HCT116 (cell line): ENCODE data around the gene TMEM184B.
"Not testable (repeated sequence)": the region's sequence is repeated elsewhere in the genome, so short reads cannot be mapped to it uniquely, and the experiment has no call there.

Experiments
- POLR2A ChIP-seq: IDR thresholded peaks from 2 replicates; pipeline ENCODE4 v1.7.0; 2011; ENCODE audit warnings: borderline replicate concordance; ENCODE audit not compliant: insufficient read depth, insufficient read length; ENCODE audit errors: extremely low read depth
- TF ChIP-seq, protein P1 (sequence below): IDR thresholded peaks from 2 replicates; pipeline ENCODE4 v1.6.1; 2012; ENCODE audit warnings: low read depth

DNA sequence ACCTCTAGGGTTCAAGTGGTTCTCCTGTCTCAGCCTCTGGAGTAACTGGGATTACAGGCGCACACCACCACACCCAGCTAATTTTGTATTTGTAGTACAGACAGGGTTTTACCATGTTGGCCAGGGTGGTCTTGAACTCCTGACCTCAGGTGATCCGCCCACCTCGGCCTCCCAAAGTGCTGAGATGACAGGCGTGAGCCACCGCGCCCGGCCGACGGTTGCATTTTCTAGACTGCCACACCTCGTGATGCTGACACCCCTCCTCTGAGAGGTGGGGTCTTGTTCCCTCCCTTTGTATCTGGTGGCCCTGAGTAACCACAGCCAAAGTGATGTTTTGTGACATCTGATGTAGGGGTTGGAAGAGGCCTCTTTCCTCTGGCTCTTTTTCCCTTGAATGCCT lies 39.0 kb downstream of the TMEM184B start:
- TF ChIP-seq, protein P1, sequence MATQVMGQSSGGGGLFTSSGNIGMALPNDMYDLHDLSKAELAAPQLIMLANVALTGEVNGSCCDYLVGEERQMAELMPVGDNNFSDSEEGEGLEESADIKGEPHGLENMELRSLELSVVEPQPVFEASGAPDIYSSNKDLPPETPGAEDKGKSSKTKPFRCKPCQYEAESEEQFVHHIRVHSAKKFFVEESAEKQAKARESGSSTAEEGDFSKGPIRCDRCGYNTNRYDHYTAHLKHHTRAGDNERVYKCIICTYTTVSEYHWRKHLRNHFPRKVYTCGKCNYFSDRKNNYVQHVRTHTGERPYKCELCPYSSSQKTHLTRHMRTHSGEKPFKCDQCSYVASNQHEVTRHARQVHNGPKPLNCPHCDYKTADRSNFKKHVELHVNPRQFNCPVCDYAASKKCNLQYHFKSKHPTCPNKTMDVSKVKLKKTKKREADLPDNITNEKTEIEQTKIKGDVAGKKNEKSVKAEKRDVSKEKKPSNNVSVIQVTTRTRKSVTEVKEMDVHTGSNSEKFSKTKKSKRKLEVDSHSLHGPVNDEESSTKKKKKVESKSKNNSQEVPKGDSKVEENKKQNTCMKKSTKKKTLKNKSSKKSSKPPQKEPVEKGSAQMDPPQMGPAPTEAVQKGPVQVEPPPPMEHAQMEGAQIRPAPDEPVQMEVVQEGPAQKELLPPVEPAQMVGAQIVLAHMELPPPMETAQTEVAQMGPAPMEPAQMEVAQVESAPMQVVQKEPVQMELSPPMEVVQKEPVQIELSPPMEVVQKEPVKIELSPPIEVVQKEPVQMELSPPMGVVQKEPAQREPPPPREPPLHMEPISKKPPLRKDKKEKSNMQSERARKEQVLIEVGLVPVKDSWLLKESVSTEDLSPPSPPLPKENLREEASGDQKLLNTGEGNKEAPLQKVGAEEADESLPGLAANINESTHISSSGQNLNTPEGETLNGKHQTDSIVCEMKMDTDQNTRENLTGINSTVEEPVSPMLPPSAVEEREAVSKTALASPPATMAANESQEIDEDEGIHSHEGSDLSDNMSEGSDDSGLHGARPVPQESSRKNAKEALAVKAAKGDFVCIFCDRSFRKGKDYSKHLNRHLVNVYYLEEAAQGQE, result not testable (repeated sequence)
- TF ChIP-seq POLR2A, result not testable (repeated sequence)
